ENCODE measurements around the gene SLC25A21.

DNA sequence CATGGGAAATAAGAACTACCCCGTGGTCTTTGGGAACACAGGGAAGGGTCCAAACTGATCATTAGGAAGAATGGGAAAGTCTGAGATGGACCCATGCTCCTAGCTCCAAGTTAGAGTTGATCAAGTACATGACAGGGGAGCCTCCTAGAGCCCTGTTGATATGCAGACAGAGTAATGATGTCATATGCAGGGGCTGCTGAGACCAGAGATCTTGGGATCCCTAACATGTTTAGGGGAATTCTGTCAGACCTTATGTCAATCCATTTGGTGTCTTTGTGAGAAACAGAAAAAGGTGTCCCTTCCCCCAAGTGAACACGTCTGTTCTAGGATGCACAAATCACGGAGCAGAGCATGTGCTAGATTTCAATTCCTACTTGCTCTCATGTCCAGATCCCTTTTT, 6.6 kb downstream of the SLC25A21 start:
- TF ChIP-seq CTCF (IDR thresholded peaks at IDR 0.05; ENCODE audit: low read depth, low read length, poor library complexity, severe bottlenecking) (no peak), EZH2phosphoT487 (IDR thresholded peaks at IDR 0.05; ENCODE audit: borderline replicate concordance, low read length) (no peak)

Data from DOHH2 (cell line).